ENCODE measurements around the gene DZIP1. TPM values are rescaled to one million over a fixed set of nuclear protein-coding genes. Genes with fewer than 3 reads are reported as not detected.
"Not testable (repeated sequence)": the region's sequence is repeated elsewhere in the genome, so short reads cannot be mapped to it uniquely, and the experiment has no call there.

The DZIP1 gene
- total and polyA plus RNA-seq, 2 donors (not counting 1 experiment from before 2014, with no cell fraction given) = not detected

GRCh38 chr13:95676105-95676761 is 31.7 kb upstream of the DZIP1 start:
- Histone ChIP-seq H2AFZ (ENCODE audit: insufficient read depth, low read depth, low read length, poor library complexity, severe bottlenecking) (peak overlapping the region; percentile 99), H3K9ac (ENCODE audit: low read length) (peak overlapping the region; percentile 93), H4K20me1 (ENCODE audit: control insufficient read depth, insufficient read depth, low read length, poor library complexity, severe bottlenecking) (no peaks in the 10 kb centered on the region), H3K9me3 (ENCODE audit: control extremely low read depth in 1 of 3, control insufficient read depth in 2 of 3, insufficient read depth in 1 of 3, low read length in 2 of 3) (peaks cover 0 to 8% (median 2%) of the 10 kb centered on the region in 3 donors), H3K36me3 (replicated peaks in 1 of 2; ENCODE audit: control extremely low read depth in 1 of 2, control insufficient read depth in 1 of 2, extremely low read depth in 1 of 2, insufficient read depth in 2 of 2, low read length in 1 of 2) (no peaks in the 10 kb centered on the region), H3K79me2 (ENCODE audit: control insufficient read depth, insufficient read depth, low read length) (peaks cover 47% of the 10 kb centered on the region), H3K4me1 (ENCODE audit: control insufficient read depth in 2 of 2, insufficient read depth in 2 of 2, low read length in 2 of 2) (peaks cover 22 to 27% of the 10 kb centered on the region in 2 donors), H3K4me2 (replicated peaks; ENCODE audit: low read depth, low read length, poor library complexity, severe bottlenecking) (peak overlapping the region; percentile 76), H3K27ac (ENCODE audit: low read length in 2 of 2) (peak overlapping the region; percentile 79 to 91), H3K4me3 (ENCODE audit: control extremely low read depth in 1 of 5, extremely low read depth in 1 of 5, insufficient read depth in 1 of 5, low read depth in 2 of 5, low read length in 4 of 5) (peak overlapping the region; percentile 72 to 98 (median 89)), H3K27me3 (replicated peaks in 1 of 4; ENCODE audit: control extremely low read depth in 1 of 4, control insufficient read depth in 3 of 4, insufficient read depth in 4 of 4, low read length in 3 of 4) (no peaks in the 10 kb centered on the region)
- DNase-seq (no peak), ATAC-seq (ENCODE audit: low read depth) (peak; percentile 1)
- TF ChIP-seq EZH2 (IDR thresholded peaks at IDR 0.05; ENCODE audit: borderline replicate concordance, insufficient read depth, low read depth, low read length, poor library complexity, severe bottlenecking) (no peak), CTCF (IDR thresholded peaks at IDR 0.05) (no peak)
- WGBS (ENCODE audit: insufficient coverage) = under 1% methylated on average over 25 of the region's 32 CpGs
- Mint-ChIP-seq H3K9me3 (ENCODE audit: insufficient read depth) (no peaks in the 10 kb centered on the region), H3K4me1 (peaks cover 44% of the 10 kb centered on the region), H3K27ac (peak overlapping the region; percentile 94), H3K4me3 (peak overlapping the region; percentile 95), H3K27me3 (no peaks in the 10 kb centered on the region)
- intact Hi-C loops (cut with micrococcal nuclease) = loop anchor here (2.0 to 5.0 kb wide), 4 partner anchors 374 to 1757 kb away; partner anchors contain the start of genes ABCC4, GPR180 and MBNL2
- POLR2A ChIA-PET = interaction anchor here (0.7 to 1.0 kb wide), 3 partner anchors 22 to 1757 kb away, joined by 3 to 10 read pairs (median 5); no protein-coding TSS in a partner anchor
- CTCF ChIA-PET = interaction anchor here (0.6 to 1.5 kb wide), 2 partner anchors 15 to 296 kb away, joined by 5 read pairs; no protein-coding TSS in a partner anchor

- TF ChIP-seq EZH2 (IDR thresholded peaks at IDR 0.05; ENCODE audit: borderline replicate concordance, insufficient read depth, low read depth, low read length, poor library complexity, severe bottlenecking) = no peak
- TF ChIP-seq CTCF (IDR thresholded peaks at IDR 0.05) = no peak
- Histone ChIP-seq H3K27ac (ENCODE audit: low read length in 2 of 2) (no peak overlapping the region), H3K36me3 (replicated peaks in 1 of 2; ENCODE audit: control extremely low read depth in 1 of 2, control insufficient read depth in 1 of 2, extremely low read depth in 1 of 2, insufficient read depth in 2 of 2, low read length in 1 of 2) (no peaks in the 10 kb centered on the region), H3K27me3 (replicated peaks in 1 of 4; ENCODE audit: control extremely low read depth in 1 of 4, control insufficient read depth in 3 of 4, insufficient read depth in 4 of 4, low read length in 3 of 4) (no peaks in the 10 kb centered on the region), H3K4me3 (ENCODE audit: control extremely low read depth in 1 of 5, extremely low read depth in 1 of 5, insufficient read depth in 1 of 5, low read depth in 2 of 5, low read length in 4 of 5) (no peak overlapping the region), H3K9ac (ENCODE audit: low read length) (no peak overlapping the region), H2AFZ (ENCODE audit: insufficient read depth, low read depth, low read length, poor library complexity, severe bottlenecking) (no peak overlapping the region), H4K20me1 (ENCODE audit: control insufficient read depth, insufficient read depth, low read length, poor library complexity, severe bottlenecking) (no peaks in the 10 kb centered on the region), H3K4me1 (ENCODE audit: control insufficient read depth in 2 of 2, insufficient read depth in 2 of 2, low read length in 2 of 2) (peaks cover 6 to 9% of the 10 kb centered on the region in 2 donors), H3K9me3 (ENCODE audit: control extremely low read depth in 1 of 3, control insufficient read depth in 2 of 3, insufficient read depth in 1 of 3, low read length in 2 of 3) (peaks cover 0 to 37% (median 24%) of the 10 kb centered on the region in 3 donors), H3K79me2 (ENCODE audit: control insufficient read depth, insufficient read depth, low read length) (peaks cover 12% of the 10 kb centered on the region), H3K4me2 (replicated peaks; ENCODE audit: low read depth, low read length, poor library complexity, severe bottlenecking) (no peak overlapping the region)
- CTCF ChIA-PET = no interaction called here
- intact Hi-C loops (cut with micrococcal nuclease) = no loop called here
- WGBS (ENCODE audit: insufficient coverage) = 100% methylated on average over 3 of the region's 5 CpGs
- DNase-seq (no peak), ATAC-seq (ENCODE audit: low read depth) (no peak)
- Mint-ChIP-seq H3K27ac (no peak overlapping the region), H3K9me3 (ENCODE audit: insufficient read depth) (peaks cover 19% of the 10 kb centered on the region), H3K4me3 (no peak overlapping the region), H3K27me3 (peaks cover 4% of the 10 kb centered on the region), H3K4me1 (peaks cover 17% of the 10 kb centered on the region)
- POLR2A ChIA-PET = no interaction called here
Measured at GRCh38 chr13:95671597-95671996, 27.1 kb upstream of the DZIP1 start.

- intact Hi-C loops (cut with micrococcal nuclease); H3K9ac ChIP-seq (ENCODE audit: low read length); H3K4me3 ChIP-seq (ENCODE audit: control extremely low read depth in 1 of 5, extremely low read depth in 1 of 5, insufficient read depth in 1 of 5, low read depth in 2 of 5, low read length in 4 of 5); H3K36me3 ChIP-seq (replicated peaks in 1 of 2; ENCODE audit: control extremely low read depth in 1 of 2, control insufficient read depth in 1 of 2, extremely low read depth in 1 of 2, insufficient read depth in 2 of 2, low read length in 1 of 2); H3K4me3 Mint-ChIP-seq; ATAC-seq (ENCODE audit: low read depth); H3K4me2 ChIP-seq (replicated peaks; ENCODE audit: low read depth, low read length, poor library complexity, severe bottlenecking); CTCF ChIA-PET; H3K4me1 Mint-ChIP-seq; H3K27me3 ChIP-seq (replicated peaks in 1 of 4; ENCODE audit: control extremely low read depth in 1 of 4, control insufficient read depth in 3 of 4, insufficient read depth in 4 of 4, low read length in 3 of 4); POLR2A ChIA-PET; H2AFZ ChIP-seq (ENCODE audit: insufficient read depth, low read depth, low read length, poor library complexity, severe bottlenecking); H3K27ac Mint-ChIP-seq; H3K4me1 ChIP-seq (ENCODE audit: control insufficient read depth in 2 of 2, insufficient read depth in 2 of 2, low read length in 2 of 2); DNase-seq; H4K20me1 ChIP-seq (ENCODE audit: control insufficient read depth, insufficient read depth, low read length, poor library complexity, severe bottlenecking); H3K27ac ChIP-seq (ENCODE audit: low read length in 2 of 2); H3K79me2 ChIP-seq (ENCODE audit: control insufficient read depth, insufficient read depth, low read length): not testable (repeated sequence)
- H3K9me3 ChIP-seq (ENCODE audit: control extremely low read depth in 1 of 3, control insufficient read depth in 2 of 3, insufficient read depth in 1 of 3, low read length in 2 of 3) = peaks cover 5 to 45% (median 27%) of the 10 kb centered on the region in 3 donors
- H3K27me3 Mint-ChIP-seq = peaks cover 13% of the 10 kb centered on the region
- H3K9me3 Mint-ChIP-seq (ENCODE audit: insufficient read depth) = peaks cover 30% of the 10 kb centered on the region
Measured at GRCh38 chr13:95667235-95667634, 22.7 kb upstream of the DZIP1 start.
